RWPE1 (cell line): Measurements from ENCODE around the gene ZFP90.
A peak's percentile ranks its signal among the peaks of the same experiment; 100 is the strongest.

Experiments
- CTCF ChIA-PET: fragments of 350-600 bp; sonication (Branson Sonifier 250); formaldehyde crosslinking; extraction: SDS; loops from one replicate; lab custom pipeline; 2021; lab: Yijun Ruan, JAX
- POLR2A ChIA-PET: fragments of 400-600 bp; formaldehyde crosslinking; extraction: SDS; loops from one replicate; lab custom pipeline; 2020; ENCODE audit warnings: antibody characterized with exemption; ENCODE audit not compliant: low non-redundant PET; lab: Yijun Ruan, JAX
- DNase-seq: peaks from one replicate; pipeline ENCODE4 v3.0.0; 2012; ENCODE audit warnings: low spot score
- H3K27ac ChIP-seq: fragments of 450-650 bp; 2 replicates; pipeline ENCODE4 v1.5.1; 2017
- TF ChIP-seq, protein P1 (sequence below): fragments of 450-650 bp; conservative IDR thresholded peaks from 2 replicates; pipeline ENCODE4 v1.5.1; 2017; ENCODE audit warnings: low read depth, mild to moderate bottlenecking

The ZFP90 gene

DNA sequence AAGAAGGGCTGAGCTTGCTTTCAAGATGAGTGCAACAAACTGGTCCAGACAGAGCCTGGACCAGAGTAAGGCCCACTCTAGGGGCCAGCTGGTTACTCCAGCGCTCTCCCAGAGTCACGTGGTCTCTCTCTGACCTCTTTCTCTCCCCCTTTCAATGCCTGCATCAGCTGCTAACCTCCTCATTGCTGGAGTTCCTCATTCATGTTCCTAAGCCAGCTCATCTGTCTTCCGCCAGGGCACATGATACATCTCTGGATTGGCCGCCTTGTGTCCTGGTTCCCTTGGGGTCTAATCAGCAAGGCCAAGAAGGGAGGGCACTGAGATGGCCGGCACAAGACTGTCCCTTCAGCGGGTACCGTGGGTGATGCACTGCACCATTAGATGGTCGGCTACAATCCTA is 26.9 kb upstream of the ZFP90 start:
- no peak overlapping the region for H3K27ac ChIP-seq
- no peak for DNase-seq
- TF ChIP-seq, protein P1, sequence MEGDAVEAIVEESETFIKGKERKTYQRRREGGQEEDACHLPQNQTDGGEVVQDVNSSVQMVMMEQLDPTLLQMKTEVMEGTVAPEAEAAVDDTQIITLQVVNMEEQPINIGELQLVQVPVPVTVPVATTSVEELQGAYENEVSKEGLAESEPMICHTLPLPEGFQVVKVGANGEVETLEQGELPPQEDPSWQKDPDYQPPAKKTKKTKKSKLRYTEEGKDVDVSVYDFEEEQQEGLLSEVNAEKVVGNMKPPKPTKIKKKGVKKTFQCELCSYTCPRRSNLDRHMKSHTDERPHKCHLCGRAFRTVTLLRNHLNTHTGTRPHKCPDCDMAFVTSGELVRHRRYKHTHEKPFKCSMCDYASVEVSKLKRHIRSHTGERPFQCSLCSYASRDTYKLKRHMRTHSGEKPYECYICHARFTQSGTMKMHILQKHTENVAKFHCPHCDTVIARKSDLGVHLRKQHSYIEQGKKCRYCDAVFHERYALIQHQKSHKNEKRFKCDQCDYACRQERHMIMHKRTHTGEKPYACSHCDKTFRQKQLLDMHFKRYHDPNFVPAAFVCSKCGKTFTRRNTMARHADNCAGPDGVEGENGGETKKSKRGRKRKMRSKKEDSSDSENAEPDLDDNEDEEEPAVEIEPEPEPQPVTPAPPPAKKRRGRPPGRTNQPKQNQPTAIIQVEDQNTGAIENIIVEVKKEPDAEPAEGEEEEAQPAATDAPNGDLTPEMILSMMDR, result no peak
- ChIA-PET CTCF (interaction anchor here (0.6 to 3.3 kb wide), 4 partner anchors 9 to 115 kb away, joined by 4 to 25 read pairs (median 4); no protein-coding TSS in a partner anchor), POLR2A (no interaction called here)

DNA sequence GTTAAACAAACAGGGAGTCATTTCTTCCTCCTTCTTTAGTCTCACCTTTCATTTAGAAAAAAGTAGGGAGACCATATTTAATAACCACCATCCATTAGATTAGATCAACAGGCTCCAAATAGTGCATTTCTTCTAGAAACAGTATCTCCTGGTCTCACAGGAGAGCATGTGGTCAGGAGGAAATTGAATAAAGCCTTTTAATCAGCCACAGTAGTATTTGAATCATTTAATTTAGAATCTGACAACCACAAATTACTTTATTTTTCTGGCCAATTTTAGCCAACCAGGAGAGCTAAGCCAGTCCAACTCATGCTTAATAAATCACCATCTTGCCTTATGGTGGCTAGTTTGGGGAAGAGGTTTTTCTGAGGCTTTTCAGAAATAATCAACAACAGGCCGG is 26.3 kb upstream of the ZFP90 start:
- TF ChIP-seq, protein P1, result no peak
- DNase-seq, result no peak
- no peak overlapping the region for H3K27ac ChIP-seq
- ChIA-PET CTCF (interaction anchor here (0.9 to 3.3 kb wide), 2 partner anchors 8 to 116 kb away, joined by 4 to 25 read pairs; no protein-coding TSS in a partner anchor), POLR2A (no interaction called here)

DNA sequence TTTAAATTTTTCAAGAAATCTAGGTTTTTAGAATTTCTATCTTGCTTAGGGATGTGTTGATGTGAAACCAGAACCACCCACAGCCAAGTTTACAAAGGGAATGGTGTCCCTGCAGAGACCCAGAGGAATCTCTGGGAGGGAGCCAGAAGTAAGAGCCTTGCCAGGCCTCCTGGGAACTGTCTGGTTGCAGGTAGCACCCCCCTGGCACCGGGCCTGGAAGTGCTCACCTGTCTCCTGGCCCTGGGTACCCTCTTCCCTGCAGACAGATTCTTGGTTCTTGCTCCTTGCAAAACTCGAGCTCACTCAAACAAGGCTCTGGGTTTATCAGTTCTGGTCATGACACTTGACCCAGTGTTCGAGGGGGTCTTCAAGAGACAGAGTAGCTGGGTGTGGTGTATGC is 24.6 kb upstream of the ZFP90 start:
- no peak overlapping the region for H3K27ac ChIP-seq
- ChIA-PET POLR2A (no interaction called here), CTCF (interaction anchor here (1.0 kb wide), 1 partner anchor 14 kb away, joined by 4 read pairs; no protein-coding TSS in a partner anchor)

DNA sequence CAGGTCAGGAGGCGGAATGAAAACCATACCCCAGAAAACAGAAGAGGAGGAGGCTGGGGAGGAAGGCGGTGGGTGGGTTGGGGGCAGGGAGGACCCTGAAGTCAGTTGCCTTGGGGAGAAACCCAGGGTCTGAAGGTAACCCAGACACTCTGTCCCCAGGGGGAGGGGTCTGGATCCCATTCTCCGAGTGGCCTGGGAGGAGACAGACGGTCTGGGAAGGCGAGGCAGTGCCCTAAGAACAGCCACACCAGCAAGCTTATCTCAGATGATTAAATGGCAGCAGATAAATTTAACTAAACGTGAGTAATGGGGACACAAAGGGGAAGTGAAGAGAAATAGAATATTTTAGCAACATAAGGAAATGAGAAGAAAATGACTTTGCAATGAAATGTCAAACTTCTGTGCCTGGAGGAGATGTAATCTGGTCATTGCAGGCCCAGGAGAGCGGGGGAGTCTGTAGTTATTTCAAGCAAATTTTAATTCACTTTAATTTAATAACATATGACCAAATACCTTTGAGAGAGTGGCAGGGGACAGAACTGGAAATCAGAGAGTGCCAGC is 21.4 kb upstream of the ZFP90 start:
- ChIA-PET CTCF (interaction anchor here (1.4 kb wide), 1 partner anchor 10 kb away, joined by 3 read pairs; no protein-coding TSS in a partner anchor), POLR2A (no interaction called here)
- TF ChIP-seq, protein P1, result no peak
- no peak for DNase-seq
- H3K27ac ChIP-seq, result no peak overlapping the region

More for the DNA sequence above, 24.6 kb upstream of the ZFP90 start:
- TF ChIP-seq, protein P1, result no peak
- DNase-seq, result no peak

DNA sequence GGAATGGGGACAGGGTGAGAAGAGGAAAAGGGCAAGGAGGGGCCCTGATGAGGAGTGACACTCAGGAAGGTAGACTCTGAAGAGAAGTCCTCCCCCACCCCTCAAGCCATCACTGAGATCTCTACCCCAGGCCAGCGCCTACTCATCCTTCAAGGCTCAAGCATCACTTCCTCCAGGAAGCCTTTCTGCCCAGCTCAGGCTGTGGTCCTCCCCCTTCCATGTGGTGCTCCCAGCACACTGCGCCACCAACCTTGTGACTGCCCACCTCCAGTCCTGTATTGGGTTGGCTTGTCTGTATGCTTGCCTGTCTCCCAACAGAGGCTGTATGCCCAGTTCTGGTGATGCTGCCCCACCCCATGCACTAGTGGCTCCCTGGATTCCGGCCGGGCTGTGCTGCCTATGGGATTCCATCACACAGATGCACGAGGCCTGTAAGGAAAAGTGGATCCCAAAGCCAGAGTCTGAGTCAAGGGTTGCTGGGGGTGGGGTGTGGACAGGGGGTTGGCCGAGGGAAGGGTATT is 19.8 kb upstream of the ZFP90 start:
- ChIA-PET POLR2A (no interaction called here), CTCF (interaction anchor here (0.7 to 1.4 kb wide), 3 partner anchors 8 to 219 kb away, joined by 3 read pairs; no protein-coding TSS in a partner anchor)
- no peak for DNase-seq
- TF ChIP-seq, protein P1, result no peak
- no peak overlapping the region for H3K27ac ChIP-seq

DNA sequence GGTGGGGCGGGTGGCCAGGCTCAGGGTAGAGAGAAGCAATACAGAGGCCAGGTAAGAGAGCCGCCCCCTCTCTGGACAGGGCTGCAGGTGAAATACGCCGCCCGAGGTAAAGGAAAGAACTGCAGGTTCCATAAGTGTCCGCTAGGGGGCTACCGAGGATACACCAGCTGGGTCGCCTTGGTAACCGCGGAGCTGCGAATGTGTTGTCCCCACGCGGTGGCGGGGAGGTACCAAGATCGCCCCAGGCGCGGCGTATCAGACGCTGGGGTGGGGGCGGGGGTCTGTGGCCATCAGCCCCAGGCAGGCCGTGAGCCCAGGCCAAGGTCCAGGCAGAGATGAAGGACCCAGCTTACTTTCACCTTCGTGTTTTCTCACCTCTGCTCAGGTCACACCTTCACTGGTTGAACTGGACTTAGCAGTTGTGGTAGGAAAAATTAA is 18.4 kb upstream of the ZFP90 start:
- ChIA-PET POLR2A (no interaction called here), CTCF (interaction anchor here (0.6 to 1.4 kb wide), 20 partner anchors 8 to 1093 kb away, joined by 3 to 10 read pairs (median 4); no protein-coding TSS in a partner anchor)
- peak; percentile 90 for DNase-seq
- no peak overlapping the region for H3K27ac ChIP-seq
- TF ChIP-seq, protein P1, result peak; percentile 95
